ENCODE measurements around the gene USP30. TPM values are rescaled to one million over a fixed set of nuclear protein-coding genes. Genes with fewer than 3 reads are reported as not detected.

Gene USP30
- polyA plus RNA-seq, 1 experiment: 18.2 TPM

- no peaks in the 10 kb centered on the region for H3K9me3 ChIP-seq (ENCODE audit: control insufficient read depth, insufficient read depth, low read length)
- ChIA-PET CTCF (interaction anchor here (1.5 to 3.8 kb wide), 2 partner anchors 13 to 269 kb away, joined by 5 to 18 read pairs; no protein-coding TSS in a partner anchor), POLR2A (no interaction called here)
- TF ChIP-seq CTCF (IDR thresholded peaks at IDR 0.05; ENCODE audit: low read depth, low read length): no peak
- DNase-seq (ENCODE audit: low read depth, low spot score): no peak
- no peak overlapping the region for H3K4me3 ChIP-seq (ENCODE audit: low read depth, low read length)
- peaks cover 2% of the 10 kb centered on the region for H3K27me3 ChIP-seq (ENCODE audit: control insufficient read depth, insufficient read depth, low read length)
- no peak overlapping the region for H3K27ac ChIP-seq (ENCODE audit: low read depth, low read length)
Observed at GRCh38 chr12:109124878-109125648, 72.7 kb downstream of the USP30 start.

- CTCF ChIA-PET: interaction anchor here (1.5 to 3.8 kb wide), 2 partner anchors 14 to 268 kb away, joined by 5 to 18 read pairs; no protein-coding TSS in a partner anchor
- no peak for TF ChIP-seq CTCF (IDR thresholded peaks at IDR 0.05; ENCODE audit: low read depth, low read length)
Observed at GRCh38 chr12:109125791-109126190, 73.4 kb downstream of the USP30 start.

GRCh38 chr12:109126784-109127183, 74.4 kb downstream of the USP30 start:
- Histone ChIP-seq H3K9me3 (ENCODE audit: control insufficient read depth, insufficient read depth, low read length) (no peaks in the 10 kb centered on the region), H3K4me3 (ENCODE audit: low read depth, low read length) (no peak overlapping the region), H3K27me3 (ENCODE audit: control insufficient read depth, insufficient read depth, low read length) (peaks cover 2% of the 10 kb centered on the region), H3K27ac (ENCODE audit: low read depth, low read length) (no peak overlapping the region)
- DNase-seq (ENCODE audit: low read depth, low spot score): no peak
- ChIA-PET POLR2A (no interaction called here), CTCF (interaction anchor here (1.1 to 3.4 kb wide), 2 partner anchors 15 to 137 kb away, joined by 3 to 25 read pairs; no protein-coding TSS in a partner anchor)
- no peak for TF ChIP-seq CTCF (IDR thresholded peaks at IDR 0.05; ENCODE audit: low read depth, low read length)

More at GRCh38 chr12:109125791-109126190, 73.4 kb downstream of the USP30 start:
- Histone ChIP-seq H3K4me3 (ENCODE audit: low read depth, low read length) (no peak overlapping the region), H3K9me3 (ENCODE audit: control insufficient read depth, insufficient read depth, low read length) (no peaks in the 10 kb centered on the region), H3K27ac (ENCODE audit: low read depth, low read length) (no peak overlapping the region), H3K27me3 (ENCODE audit: control insufficient read depth, insufficient read depth, low read length) (peaks cover 2% of the 10 kb centered on the region)
- DNase-seq (ENCODE audit: low read depth, low spot score): no peak
- POLR2A ChIA-PET: no interaction called here

GRCh38 chr12:109127533-109128242, 75.3 kb downstream of the USP30 start:
- ChIA-PET POLR2A (no interaction called here), CTCF (interaction anchor here (1.1 to 3.4 kb wide), 2 partner anchors 16 to 136 kb away, joined by 3 to 25 read pairs; no protein-coding TSS in a partner anchor)
- Histone ChIP-seq H3K27ac (ENCODE audit: low read depth, low read length) (no peak overlapping the region), H3K9me3 (ENCODE audit: control insufficient read depth, insufficient read depth, low read length) (no peaks in the 10 kb centered on the region), H3K27me3 (ENCODE audit: control insufficient read depth, insufficient read depth, low read length) (peaks cover 2% of the 10 kb centered on the region), H3K4me3 (ENCODE audit: low read depth, low read length) (no peak overlapping the region)
- no peak for DNase-seq (ENCODE audit: low read depth, low spot score)
- TF ChIP-seq CTCF (IDR thresholded peaks at IDR 0.05; ENCODE audit: low read depth, low read length): no peak

All from AG04450 (cell line).